NCI-H446 treated with DMSO at 0.1 percent for 48 hours (cell line): ENCODE data around the gene SSRP1.
"Not testable (repeated sequence)": the region's sequence is repeated elsewhere in the genome, so short reads cannot be mapped to it uniquely, and the experiment has no call there.

Experiments used
- DNase-seq: peaks from one replicate; lab custom pipeline; 2025; lab: John Stamatoyannopoulos, UW

The SSRP1 gene, protein sequence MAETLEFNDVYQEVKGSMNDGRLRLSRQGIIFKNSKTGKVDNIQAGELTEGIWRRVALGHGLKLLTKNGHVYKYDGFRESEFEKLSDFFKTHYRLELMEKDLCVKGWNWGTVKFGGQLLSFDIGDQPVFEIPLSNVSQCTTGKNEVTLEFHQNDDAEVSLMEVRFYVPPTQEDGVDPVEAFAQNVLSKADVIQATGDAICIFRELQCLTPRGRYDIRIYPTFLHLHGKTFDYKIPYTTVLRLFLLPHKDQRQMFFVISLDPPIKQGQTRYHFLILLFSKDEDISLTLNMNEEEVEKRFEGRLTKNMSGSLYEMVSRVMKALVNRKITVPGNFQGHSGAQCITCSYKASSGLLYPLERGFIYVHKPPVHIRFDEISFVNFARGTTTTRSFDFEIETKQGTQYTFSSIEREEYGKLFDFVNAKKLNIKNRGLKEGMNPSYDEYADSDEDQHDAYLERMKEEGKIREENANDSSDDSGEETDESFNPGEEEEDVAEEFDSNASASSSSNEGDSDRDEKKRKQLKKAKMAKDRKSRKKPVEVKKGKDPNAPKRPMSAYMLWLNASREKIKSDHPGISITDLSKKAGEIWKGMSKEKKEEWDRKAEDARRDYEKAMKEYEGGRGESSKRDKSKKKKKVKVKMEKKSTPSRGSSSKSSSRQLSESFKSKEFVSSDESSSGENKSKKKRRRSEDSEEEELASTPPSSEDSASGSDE

DNA sequence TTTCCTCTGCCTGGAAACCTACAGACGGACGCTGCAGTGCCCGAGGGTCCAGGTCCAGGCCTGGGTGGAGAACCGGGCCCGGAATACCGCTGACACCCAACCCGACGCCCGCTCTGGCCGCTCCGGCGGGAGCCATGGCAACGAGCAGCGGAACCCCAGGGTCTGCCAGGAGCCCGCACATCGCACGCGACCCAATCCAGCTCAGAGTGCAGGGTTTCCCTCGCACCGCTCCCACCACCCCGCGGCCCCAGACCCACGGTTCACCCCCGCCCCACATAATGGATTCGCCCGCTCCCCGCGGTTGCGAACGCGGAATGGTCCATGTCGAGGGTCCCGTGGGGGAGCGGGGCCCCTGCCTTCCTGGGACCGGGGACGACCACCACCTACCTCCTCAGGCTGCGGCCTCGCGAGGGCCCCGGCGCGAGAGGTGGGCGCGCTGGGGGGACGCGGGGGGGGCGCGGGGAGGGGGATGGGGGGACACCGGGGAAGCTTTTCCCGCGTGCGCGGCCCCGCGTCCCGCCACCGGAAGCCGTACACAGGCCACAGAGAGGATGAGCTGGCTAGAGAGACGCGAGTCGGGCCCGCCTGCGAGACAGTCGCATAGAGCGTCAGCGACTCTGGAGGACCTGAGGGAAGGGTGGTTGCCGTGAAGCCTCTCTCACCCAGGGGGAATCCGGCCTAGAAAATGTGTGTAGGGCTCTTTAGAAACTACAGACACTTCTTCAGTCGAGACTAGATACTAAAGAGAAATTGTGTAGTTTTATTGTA, at the start of gene SSRP1:
TSS of gene SSRP1 (minus strand) at position 550 of the 768 bp plus-strand sequence. CDS start 771 bp downstream, outside the sequence.
- peak; percentile 82 for DNase-seq

DNA sequence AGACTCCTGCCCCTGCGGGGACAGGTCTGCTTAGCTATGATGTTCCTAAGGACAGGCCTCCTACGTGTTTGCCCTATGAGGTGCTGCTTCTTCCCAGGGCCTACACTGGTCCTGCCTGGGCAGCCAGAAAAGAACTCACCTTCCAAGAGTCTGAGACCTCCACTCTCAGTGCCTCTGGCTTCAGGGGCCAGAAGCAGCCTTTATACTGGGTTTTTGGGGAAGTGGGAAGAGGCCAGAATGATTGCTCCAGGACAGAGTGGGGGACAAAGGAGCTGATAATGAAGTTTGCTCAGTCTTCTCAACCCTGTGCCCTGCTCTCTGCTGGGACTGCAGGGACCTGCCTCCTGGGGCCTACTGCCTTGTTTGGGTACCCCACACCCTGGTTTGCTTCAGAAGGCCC, 45.3 kb upstream of the SSRP1 start, which contains the start of gene PRG3:
TSS of gene PRG3 (minus strand) at position 176 of the 400 bp plus-strand sequence. CDS start 442 bp downstream, outside the sequence.
- no peak for DNase-seq

DNA sequence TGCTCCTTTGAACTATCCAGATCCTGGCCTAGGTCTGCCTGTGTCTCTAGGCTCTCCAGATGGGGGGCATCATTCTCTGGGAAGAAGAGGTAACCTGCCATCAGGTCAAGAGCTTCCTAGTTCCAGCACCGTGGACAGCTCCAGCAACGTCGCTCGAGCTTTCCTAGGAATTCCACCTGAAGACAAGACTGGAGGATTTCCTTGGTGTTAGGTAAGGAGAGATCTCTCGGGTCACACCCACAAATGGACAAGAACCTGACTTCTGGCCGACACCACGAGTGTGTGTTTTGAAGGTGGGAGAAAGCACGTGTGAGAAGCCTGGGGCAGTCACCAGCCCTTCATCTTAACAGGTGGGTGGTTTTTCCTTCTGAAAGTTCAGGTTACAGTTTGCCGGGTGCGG, 44.0 kb upstream of the SSRP1 start:
- DNase-seq = no peak

DNA sequence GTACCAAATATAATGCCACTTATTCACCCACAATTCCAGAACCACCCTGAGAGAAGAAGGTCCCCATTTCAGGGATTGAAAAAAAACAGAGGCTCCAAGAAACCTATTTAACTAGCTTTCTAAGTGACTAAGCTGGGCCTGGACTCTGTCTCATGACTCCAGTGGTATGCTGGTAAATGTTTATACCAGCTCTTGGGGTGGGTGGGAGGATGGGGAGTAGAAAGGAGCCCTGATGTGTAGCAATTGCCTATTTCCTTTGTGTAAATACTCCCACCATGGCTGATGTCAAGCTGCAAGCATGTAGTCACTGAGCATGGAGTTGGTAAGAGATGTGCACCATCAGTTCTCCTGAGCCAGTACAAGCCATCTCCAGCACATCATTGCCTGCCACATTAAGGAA, 42.5 kb upstream of the SSRP1 start:
- no peak for DNase-seq

DNA sequence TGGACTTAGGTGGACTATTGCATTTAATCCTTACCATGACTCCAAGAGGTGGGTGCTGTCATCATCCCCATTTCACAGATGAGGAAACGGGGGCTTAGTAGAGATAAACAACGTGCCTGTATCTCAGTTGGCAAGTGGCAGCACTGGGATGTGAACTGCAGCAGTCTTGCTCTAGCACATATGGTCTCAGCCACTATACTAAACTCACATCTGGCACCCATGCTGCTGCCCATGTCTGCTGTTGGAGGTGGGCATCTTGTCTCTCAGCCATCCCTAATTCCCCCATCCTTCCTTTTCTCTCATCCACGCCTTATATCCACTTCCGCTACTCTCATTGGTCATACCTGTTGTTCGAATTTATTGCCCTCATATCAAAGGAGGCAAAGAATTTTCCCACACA, 41.4 kb upstream of the SSRP1 start:
- DNase-seq = no peak

DNA sequence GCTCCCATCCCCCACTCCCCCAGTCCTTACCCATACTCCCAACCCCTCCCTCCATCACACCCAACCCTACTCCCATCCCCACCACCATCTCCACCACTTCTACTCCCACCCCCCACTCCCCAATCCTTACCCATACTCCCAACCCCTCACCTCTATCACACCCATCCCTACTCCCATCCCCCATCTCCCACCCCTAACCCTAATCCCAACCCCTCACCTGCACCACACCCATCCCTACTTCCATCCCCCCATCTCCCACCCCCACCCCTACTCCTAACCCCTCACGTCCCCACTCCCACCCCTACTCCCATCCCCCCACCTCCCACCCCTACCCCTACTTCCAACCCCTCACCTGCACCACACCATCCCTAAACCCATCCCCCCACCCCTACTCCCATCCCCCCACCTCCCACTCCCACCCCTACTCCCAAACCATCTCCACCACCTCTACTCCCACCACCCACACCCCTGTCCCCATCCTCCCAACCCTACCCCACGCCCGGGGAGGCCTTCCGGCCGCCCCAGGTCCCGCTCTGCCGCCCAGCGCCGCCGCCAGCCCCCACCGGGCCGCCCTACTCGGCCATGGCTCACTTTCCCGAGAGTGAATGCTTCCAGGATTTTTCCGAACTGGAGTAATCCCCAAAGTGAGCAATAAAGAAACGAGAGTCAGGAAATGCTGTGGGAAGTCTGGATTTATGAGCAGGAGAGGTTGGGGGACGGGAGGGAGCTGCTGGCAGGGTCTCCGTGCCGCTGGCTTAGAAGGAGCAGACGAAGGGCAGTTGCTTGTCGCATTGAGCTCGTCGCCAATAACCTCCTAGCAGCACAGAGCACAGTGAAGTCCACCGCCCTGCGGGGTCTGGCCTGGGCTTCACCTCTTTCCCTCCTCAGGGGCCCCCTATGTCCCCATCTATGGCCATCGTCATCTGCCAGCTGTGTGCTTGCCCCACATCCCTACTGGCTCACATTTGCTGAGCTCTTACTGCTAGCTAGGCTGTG, 40.7 kb upstream of the SSRP1 start:
- no peak for DNase-seq

DNA sequence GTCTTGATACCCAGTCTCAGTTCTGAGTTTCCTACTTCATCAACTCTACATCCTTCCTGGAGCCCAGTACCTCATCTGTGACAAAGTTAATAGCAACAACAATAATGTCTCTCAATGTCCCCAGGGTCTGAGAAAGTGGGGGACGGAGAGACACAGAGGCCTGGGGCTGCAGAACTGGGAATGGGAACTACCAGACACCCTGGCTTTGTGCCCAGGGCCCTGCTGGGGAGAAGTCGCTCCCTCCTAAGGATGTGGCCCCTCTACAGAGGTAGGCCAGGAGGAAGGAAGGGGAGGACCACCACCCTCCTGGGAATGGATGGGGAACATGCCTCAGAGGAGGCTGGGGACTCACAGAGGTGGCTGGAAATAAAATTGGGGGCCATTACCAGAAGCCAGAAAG, 39.8 kb upstream of the SSRP1 start:
- no peak for DNase-seq

DNA sequence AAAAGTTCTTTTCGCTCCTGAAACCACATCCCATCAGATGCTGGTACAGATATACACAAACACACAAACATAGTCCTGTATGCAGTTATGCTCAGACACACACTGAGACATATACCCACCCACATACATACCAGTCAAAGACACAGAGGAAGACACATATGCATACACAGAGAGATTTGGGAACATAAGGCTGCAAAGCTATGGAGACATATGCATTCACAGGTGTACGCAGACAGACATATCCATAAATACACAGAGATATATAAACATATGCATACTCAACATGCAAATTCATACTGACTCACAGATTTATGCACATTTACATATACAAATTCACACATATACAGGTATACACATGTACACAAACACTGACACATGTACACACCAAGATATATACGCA, 39.3 kb upstream of the SSRP1 start:
- no peak for DNase-seq

DNA sequence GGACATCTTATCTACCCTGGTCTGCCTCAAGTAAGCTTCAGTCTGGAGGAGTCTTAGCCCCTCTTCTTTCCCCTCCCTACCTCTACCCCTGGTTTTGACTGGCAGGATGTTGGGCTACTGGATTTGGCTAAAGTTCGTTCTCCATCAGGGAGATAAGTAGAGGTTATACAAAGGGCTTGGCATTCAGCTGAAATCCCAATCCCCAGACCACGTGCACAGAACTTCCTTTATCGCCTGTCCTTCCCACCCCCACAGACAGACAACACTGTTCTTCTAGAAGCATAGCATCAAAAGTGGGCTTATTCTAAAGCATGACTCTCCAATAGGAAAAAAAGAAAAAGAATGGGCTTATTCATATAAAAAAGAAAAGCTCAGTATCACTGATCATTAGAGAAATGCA, 37.5 kb upstream of the SSRP1 start:
- no peak for DNase-seq

DNA sequence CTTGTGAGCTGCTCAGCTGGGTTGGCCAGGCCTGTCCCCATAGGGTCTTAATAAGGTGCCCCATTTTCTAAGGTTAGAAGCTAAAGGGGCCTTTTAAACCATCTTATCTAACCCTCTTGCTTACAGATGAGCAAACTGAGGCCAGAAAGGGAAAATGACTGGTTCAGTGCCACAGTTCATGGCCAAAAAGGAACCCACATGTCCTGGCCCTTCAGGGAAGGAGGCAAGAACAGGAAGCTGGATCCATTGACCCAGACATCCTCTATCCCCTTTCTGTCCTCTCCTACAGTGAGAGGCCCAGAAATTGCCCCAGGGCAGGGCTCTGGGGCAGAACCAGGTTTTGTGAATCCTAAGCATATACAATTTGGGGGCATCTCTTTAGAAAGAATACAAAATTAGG, 35.2 kb upstream of the SSRP1 start:
- no peak for DNase-seq

DNA sequence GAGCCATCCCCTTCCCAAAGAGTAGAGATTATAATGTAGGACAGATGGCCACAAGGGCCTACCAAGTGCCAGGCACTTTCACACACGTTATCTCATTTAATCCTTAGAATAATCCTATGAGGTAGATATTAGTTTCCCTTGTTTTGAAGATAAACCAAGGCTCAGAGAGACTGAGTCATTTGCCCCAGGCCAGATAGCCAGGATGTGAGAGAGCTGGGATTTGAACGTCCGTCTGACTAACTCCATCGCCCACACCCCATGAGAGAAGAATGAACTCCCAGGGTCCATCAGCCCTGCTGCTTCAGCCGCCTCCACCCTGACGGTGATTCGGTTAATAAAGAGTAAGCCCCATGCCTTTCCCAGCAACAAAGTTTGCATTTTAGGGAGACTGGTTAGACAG, 34.6 kb upstream of the SSRP1 start:
- DNase-seq = no peak

DNA sequence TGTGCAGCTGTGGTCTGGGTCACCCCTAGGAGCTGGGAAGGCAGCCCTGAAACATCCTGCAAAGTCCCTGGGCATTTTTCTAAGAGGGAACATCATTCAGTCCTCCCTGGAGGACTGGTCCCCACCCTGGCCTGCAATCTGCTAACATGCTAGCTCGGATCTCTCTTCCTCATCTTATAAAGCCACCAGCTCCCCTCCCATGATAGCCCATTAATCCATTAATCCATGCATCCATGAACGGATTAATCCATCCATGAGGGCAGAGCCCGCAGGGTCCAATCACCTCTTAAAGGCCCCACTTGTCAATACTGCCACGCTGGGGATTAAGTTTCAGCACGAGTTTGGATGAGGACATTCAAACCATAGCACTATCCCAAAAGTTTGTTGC, 33.1 kb upstream of the SSRP1 start:
- no peak for DNase-seq

DNA sequence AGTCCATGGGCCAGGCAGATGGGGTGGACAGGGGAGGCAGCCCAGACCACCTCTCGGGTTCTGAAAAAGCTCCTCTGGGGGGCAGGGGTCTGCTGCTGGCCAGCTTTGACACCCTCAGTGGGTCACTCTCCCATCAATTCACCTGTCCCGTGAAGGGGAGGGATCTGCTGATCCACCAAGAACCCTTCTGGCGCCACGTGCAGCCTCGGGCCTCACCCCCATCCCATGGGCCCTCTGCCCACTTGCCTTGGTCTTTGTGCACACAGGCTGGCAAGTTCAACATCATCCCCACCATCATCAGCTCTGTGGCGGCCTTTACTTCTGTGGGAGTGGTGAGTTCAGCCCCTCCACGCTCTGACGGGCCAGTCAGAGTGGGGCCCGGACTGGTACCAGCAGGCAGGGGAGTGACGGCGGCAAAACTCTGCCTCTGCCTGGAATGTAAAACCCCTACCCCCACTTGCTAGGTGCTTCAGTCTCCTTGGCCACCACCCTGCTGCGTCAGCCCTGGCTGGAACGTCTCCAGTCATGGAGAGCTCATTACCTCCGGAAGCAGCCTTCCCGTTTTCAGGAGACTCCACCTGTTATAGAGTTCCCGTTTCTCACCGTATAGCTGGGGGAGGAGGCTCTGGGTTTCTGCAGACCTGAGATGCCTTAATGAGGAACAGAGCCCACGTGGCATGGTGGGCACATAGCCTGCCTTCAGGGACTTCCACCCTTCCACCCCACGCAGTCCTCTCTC, 32.6 kb upstream of the SSRP1 start:
- DNase-seq = no peak

DNA sequence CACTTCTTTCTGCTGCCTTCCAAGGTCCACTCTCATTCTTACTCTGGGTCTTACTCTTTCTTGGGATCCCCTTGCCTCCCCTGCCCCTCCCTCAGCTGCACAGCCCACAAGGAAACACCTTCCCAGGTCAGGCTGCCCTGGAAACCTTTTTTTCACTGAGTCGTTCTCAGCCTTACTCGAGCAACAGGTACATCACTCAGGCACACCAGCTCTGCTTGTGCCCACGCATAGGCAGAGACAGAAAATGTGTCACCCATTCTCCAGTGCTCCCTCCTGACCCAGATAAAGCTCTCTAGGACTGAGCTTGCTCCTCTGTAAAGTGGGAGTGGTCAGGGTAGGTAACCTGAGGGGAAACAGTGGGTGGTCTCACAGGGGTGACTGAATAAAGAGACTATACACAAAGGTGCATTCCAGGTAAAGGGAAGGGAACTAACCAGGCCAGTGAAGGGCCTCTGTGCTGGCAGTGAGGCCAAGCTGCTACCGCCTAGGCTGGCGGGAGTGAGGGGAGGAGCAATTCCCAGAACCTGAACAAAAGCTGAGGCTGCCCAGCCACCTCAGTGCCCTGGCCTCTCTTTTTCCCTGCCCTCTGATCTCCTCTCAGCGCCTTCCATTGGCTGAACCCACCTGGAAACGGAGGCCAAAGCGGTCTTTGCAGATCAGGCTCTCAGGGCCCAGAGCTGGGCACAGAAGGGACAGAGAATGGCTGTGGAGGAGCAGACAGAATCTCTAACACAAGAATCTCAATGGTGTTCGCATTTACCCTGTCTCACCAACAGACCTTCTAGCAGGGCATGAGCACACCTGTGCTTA, 29.4 kb upstream of the SSRP1 start:
- no peak for DNase-seq

DNA sequence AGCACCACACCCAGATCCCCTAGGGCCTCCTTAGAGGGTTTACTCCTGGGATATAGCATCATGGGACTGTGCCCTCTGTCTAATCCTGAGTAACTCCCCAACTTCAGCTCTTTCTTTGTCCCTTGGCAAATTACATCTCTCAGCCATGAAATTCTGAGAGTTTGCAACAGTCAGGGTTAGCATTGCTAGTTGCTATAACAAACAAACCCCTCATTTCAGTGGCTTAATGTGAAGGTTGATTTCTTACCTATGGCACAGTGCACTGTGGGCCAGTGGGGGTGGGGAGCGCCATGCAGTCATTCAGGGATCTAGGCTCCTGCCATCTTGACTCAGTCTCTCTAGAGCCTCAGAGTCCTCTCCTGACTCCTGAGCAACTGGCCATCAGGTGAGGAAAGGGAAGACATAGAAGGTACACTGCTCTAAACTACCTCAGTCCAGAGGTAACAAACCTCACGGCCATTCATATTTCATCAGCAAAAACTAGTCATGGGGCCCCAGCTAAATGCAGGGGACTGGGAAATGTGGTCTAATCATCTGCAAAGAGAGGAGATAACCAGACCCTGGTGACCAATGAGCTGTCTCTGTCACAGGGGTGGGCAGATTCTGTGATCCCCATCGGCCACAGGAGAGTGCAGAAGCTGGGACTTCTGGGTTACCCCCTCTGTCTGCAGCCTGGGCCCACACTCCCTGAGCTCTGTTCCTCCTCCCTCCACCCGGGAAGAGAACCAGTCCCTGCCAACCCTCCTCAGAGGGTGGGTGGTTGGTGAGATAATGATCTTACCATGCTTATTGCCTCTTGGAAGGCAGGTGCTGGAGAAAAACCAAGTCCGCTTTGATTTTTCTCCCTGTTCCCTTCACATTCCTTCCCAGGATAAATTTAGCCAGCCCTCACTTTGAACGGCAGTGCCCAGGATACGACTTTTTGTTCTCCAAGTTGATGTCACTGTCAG, 27.7 kb upstream of the SSRP1 start:
- DNase-seq = no peak

DNA sequence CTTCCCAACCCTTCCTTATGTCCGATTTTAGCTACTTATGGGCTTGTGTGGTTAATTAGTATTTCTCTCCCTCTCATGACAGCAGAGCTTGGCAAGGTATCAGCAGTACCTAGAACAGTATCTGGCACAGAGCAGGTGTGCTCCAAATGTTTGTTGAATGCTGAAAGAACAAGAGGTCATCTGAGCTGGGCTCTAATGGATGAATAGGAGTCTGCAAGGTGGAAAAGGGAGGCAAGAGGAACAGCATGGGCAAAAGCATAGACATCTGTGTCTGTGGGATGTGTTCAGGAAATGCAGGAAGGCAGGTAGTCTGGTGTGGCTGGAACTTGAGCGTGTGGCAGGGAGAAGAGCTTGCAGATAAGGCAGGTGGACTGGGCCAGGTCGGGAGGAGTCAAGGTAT, 26.2 kb upstream of the SSRP1 start:
- no peak for DNase-seq

DNA sequence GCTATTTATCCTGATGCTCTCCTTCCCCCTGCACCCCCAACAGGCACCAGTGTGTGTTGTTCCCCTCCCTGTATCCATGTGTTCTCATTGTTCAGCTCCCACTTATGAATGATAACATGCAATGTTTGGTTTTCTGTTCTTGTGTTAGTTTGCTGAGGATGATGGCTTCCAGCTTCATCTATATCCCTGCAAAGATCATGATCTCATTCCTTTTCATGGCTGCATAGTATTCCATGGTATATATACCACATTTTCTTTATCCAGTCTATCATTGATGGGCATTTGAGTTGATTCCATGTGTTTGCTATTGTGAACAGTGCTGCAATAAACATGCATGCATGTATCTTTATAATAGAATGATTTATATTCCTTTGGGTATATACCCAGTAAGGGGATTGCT, 25.7 kb upstream of the SSRP1 start:
- not testable (repeated sequence) for DNase-seq

DNA sequence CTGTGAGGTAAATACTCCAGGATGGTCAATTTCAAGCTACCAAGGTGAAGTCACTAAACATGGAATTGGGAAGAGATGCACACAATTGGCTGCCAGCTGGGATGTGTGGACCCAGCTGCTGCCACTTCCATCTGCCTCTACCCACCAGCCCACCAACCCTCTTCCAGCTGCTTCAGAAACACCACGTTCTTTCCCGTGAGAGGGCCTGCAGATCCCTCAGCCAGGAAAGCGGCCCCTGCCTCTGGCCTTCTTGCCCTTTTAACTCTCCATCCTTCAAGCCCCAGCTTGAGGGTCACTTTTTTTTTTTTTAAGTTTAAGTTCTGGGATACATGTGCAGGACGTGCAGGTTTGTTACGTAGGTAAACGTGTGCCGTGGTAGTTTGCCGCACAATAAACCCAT, 25.3 kb upstream of the SSRP1 start:
- no peak for DNase-seq
